ENCODE measurements around the gene ATXN2.

The ATXN2 gene

GRCh38 chr12:111434049-111434448, 165.1 kb downstream of the ATXN2 start:
- no peak for TF ChIP-seq MAX (IDR thresholded peaks at IDR 0.05)

GRCh38 chr12:111431772-111432171, 167.3 kb downstream of the ATXN2 start:
- no peak for TF ChIP-seq TAF1 (IDR thresholded peaks at IDR 0.05; ENCODE audit: low read depth)
- TF ChIP-seq RAD21 (IDR thresholded peaks at IDR 0.05; ENCODE audit: low read depth): no peak

GRCh38 chr12:111430433-111431353, 168.4 kb downstream of the ATXN2 start:
- no peak for TF ChIP-seq CREB1 (IDR thresholded peaks at IDR 0.05; ENCODE audit: low read depth)
- no peak for TF ChIP-seq EP300 (IDR thresholded peaks at IDR 0.05; ENCODE audit: borderline replicate concordance)
- TF ChIP-seq TEAD4 (IDR thresholded peaks at IDR 0.05): no peak
- no peak for TF ChIP-seq TAF1 (IDR thresholded peaks at IDR 0.05; ENCODE audit: low read depth)

GRCh38 chr12:111429828-111430432, 169.2 kb downstream of the ATXN2 start:
- no peak for TF ChIP-seq FOXM1 (IDR thresholded peaks at IDR 0.05; ENCODE audit: borderline replicate concordance, low read depth)
- no peak for TF ChIP-seq MAX (IDR thresholded peaks at IDR 0.05)
- no peak for TF ChIP-seq CEBPB (IDR thresholded peaks at IDR 0.05)
- no peak for TF ChIP-seq NFIC (IDR thresholded peaks at IDR 0.05)
- no peak for TF ChIP-seq REST (IDR thresholded peaks at IDR 0.05; ENCODE audit: low read depth)
- TF ChIP-seq YY1 (IDR thresholded peaks at IDR 0.05; ENCODE audit: low read depth): no peak
- no peak for TF ChIP-seq TCF12 (IDR thresholded peaks at IDR 0.05; ENCODE audit: low read depth)
- TF ChIP-seq EP300 (IDR thresholded peaks at IDR 0.05; ENCODE audit: borderline replicate concordance): no peak
- TF ChIP-seq ZBTB7A (IDR thresholded peaks at IDR 0.05; ENCODE audit: low read depth): no peak

GRCh38 chr12:111428728-111429175, 170.4 kb downstream of the ATXN2 start:
- TF ChIP-seq EP300 (IDR thresholded peaks at IDR 0.05; ENCODE audit: borderline replicate concordance): no peak
- no peak for TF ChIP-seq ZBTB7A (IDR thresholded peaks at IDR 0.05; ENCODE audit: low read depth)
- TF ChIP-seq TEAD4 (IDR thresholded peaks at IDR 0.05): no peak
- TF ChIP-seq TCF12 (IDR thresholded peaks at IDR 0.05; ENCODE audit: low read depth): no peak
- TF ChIP-seq YY1 (IDR thresholded peaks at IDR 0.05; ENCODE audit: low read depth): no peak
- no peak for TF ChIP-seq FOXM1 (IDR thresholded peaks at IDR 0.05; ENCODE audit: borderline replicate concordance, low read depth)
- no peak for TF ChIP-seq CREB1 (IDR thresholded peaks at IDR 0.05; ENCODE audit: low read depth)
- TF ChIP-seq RAD21 (IDR thresholded peaks at IDR 0.05; ENCODE audit: low read depth): no peak
- TF ChIP-seq EGR1 (IDR thresholded peaks at IDR 0.05): no peak
- TF ChIP-seq CEBPB (IDR thresholded peaks at IDR 0.05): no peak
- TF ChIP-seq NFIC (IDR thresholded peaks at IDR 0.05): no peak

GRCh38 chr12:111428081-111428727, 170.9 kb downstream of the ATXN2 start:
- TF ChIP-seq EGR1 (IDR thresholded peaks at IDR 0.05): no peak
- no peak for TF ChIP-seq NFIC (IDR thresholded peaks at IDR 0.05)
- TF ChIP-seq RAD21 (IDR thresholded peaks at IDR 0.05; ENCODE audit: low read depth): no peak
- TF ChIP-seq FOXM1 (IDR thresholded peaks at IDR 0.05; ENCODE audit: borderline replicate concordance, low read depth): no peak
- TF ChIP-seq YY1 (IDR thresholded peaks at IDR 0.05; ENCODE audit: low read depth): no peak

GRCh38 chr12:111427417-111428074, 171.6 kb downstream of the ATXN2 start:
- TF ChIP-seq EP300 (IDR thresholded peaks at IDR 0.05; ENCODE audit: borderline replicate concordance): no peak
- TF ChIP-seq TAF1 (IDR thresholded peaks at IDR 0.05; ENCODE audit: low read depth): no peak
- no peak for TF ChIP-seq FOXM1 (IDR thresholded peaks at IDR 0.05; ENCODE audit: borderline replicate concordance, low read depth)
- no peak for TF ChIP-seq NFIC (IDR thresholded peaks at IDR 0.05)
- TF ChIP-seq CREB1 (IDR thresholded peaks at IDR 0.05; ENCODE audit: low read depth): no peak

Measured in Ishikawa (cell line).